H1 (cell line): ENCODE data around the gene NFIC. TPM values are rescaled to one million over a fixed set of nuclear protein-coding genes. Genes with fewer than 3 reads are reported as not detected.

Experiments
- CTCF ChIA-PET: fragments of 300-600 bp; sonication (Branson Sonifier 250); formaldehyde crosslinking; loops from one replicate; lab custom pipeline; 2021; ENCODE audit not compliant: partially characterized antibody; lab: Charles Lee
- POLR2A ChIA-PET: fragments of 300-600 bp; sonication (Branson Sonifier 250); formaldehyde crosslinking; loops from one replicate; lab custom pipeline; 2021; ENCODE audit warnings: inconsistent platforms; ENCODE audit not compliant: partially characterized antibody; lab: Charles Lee
- DNase-seq, 2 experiments: peaks; one replicate each; pipeline versions ENCODE4 v3.0.0 to v3.0.0-alpha.2; 2010 to 2022; ENCODE audit warnings: low spot score in 2 of 2, low read depth in 1 of 2, mixed read lengths in 1 of 2
- FAIRE-seq: peaks from 2 replicates; lab custom pipeline; 2011; peaks lifted over from hg19 to GRCh38; lab: Jason Lieb, UNC
- H2AFZ ChIP-seq: 2 replicates; pipeline ENCODE4 v1.8.1; 2012; ENCODE audit warnings: low read length, inconsistent platforms
- H2AK5ac ChIP-seq: 2 replicates; pipeline ENCODE4 v1.6.1; 2013; ENCODE audit warnings: low read depth, low read length
- H2BK120ac ChIP-seq: replicated peaks from 2 replicates; pipeline ENCODE3; 2013; ENCODE audit warnings: low read depth, low read length, inconsistent platforms
- H2BK12ac ChIP-seq: 2 replicates; pipeline ENCODE4 v1.6.1; 2013; ENCODE audit warnings: low read depth, low read length
- H2BK15ac ChIP-seq: 2 replicates; pipeline ENCODE4 v1.6.1; 2013; ENCODE audit warnings: low read length
- H2BK20ac ChIP-seq: 2 replicates; pipeline ENCODE4 v1.6.1; 2013; ENCODE audit warnings: low read length
- H2BK5ac ChIP-seq: 2 replicates; pipeline ENCODE4 v1.6.1; 2013; ENCODE audit warnings: low read depth, low read length
- H3K14ac ChIP-seq: 2 replicates; pipeline ENCODE4 v1.6.1; 2013; ENCODE audit warnings: inconsistent platforms; ENCODE audit not compliant: insufficient read length
- H3K18ac ChIP-seq: 2 replicates; pipeline ENCODE4 v1.6.1; 2013; ENCODE audit warnings: low read length; ENCODE audit errors: extremely low read depth
- H3K23ac ChIP-seq: 2 replicates; pipeline ENCODE4 v1.6.1; 2013; ENCODE audit warnings: inconsistent platforms; ENCODE audit not compliant: insufficient read length
- H3K23me2 ChIP-seq: 2 replicates; pipeline ENCODE4 v1.6.1; 2013; ENCODE audit warnings: low read depth, low read length
- H3K27ac ChIP-seq: 2 replicates; pipeline ENCODE4 v1.6.1; 2011; ENCODE audit warnings: low read depth, low read length, inconsistent platforms
- H3K27me3 ChIP-seq, 4 experiments: replicated peaks in 1 of 4; 1 replicate in 1 of 4; 2 replicates in 3 of 4; pipeline versions ENCODE4 v1.6.1 to v1.8.1; 2011 to 2013; ENCODE audit warnings: low read length in 3 of 4, mild to moderate bottlenecking in 3 of 4, inconsistent platforms in 2 of 4, mixed read lengths in 2 of 4, moderate library complexity in 1 of 4; ENCODE audit not compliant: control insufficient read depth in 3 of 4, insufficient read depth in 3 of 4; ENCODE audit errors: extremely low read depth in 1 of 4
- H3K36me3 ChIP-seq, 4 experiments: 2 replicates each; pipeline versions ENCODE4 v1.6.1 to v1.8.1; 2011 to 2013; ENCODE audit warnings: mild to moderate bottlenecking in 4 of 4, low read length in 3 of 4, moderate library complexity in 2 of 4, control low read depth in 1 of 4, inconsistent platforms in 1 of 4; ENCODE audit not compliant: insufficient read depth in 4 of 4, control insufficient read depth in 2 of 4
- H3K4ac ChIP-seq: replicated peaks from 2 replicates; pipeline ENCODE3; 2013; ENCODE audit warnings: low read length, low read depth, mixed read lengths, inconsistent platforms; ENCODE audit not compliant: insufficient read length
- H3K4me1 ChIP-seq, 4 experiments: replicated peaks in 1 of 4; 1 replicate in 1 of 4; 2 replicates in 3 of 4; pipeline versions ENCODE4 v1.6.1 to v1.8.1; 2011 to 2013; ENCODE audit warnings: low read length in 3 of 4, inconsistent platforms in 2 of 4, mixed read lengths in 1 of 4; ENCODE audit not compliant: insufficient read depth in 4 of 4, control insufficient read depth in 3 of 4
- H3K4me2 ChIP-seq, 2 experiments: 2 replicates each; pipeline versions ENCODE4 v1.6.1 to v1.8.1; 2011 to 2013; ENCODE audit warnings: low read depth in 2 of 2, low read length in 2 of 2, control low read depth in 1 of 2, inconsistent platforms in 1 of 2, mild to moderate bottlenecking in 1 of 2; ENCODE audit not compliant: insufficient read depth in 1 of 2
- H3K4me3 ChIP-seq, 4 experiments: fragments of 200-600, 300-600 bp in 1 of 4; sonication (generic), shearing (Covaris generic), sonication (Bioruptor Twin) in 1 of 4; 2 replicates each; pipeline versions ENCODE4 v1.5.1 to v1.8.1; 2011 to 2016; ENCODE audit warnings: low read length in 4 of 4, low read depth in 3 of 4, control low read depth in 2 of 4, inconsistent platforms in 2 of 4, mild to moderate bottlenecking in 2 of 4, mixed read lengths in 1 of 4, moderate library complexity in 1 of 4; ENCODE audit not compliant: insufficient read depth in 2 of 4; ENCODE audit errors: extremely low read depth in 1 of 4
- H3K56ac ChIP-seq: replicated peaks from 2 replicates; pipeline ENCODE3; 2013; ENCODE audit warnings: low read depth, mild to moderate bottlenecking, mixed read lengths, low read length, inconsistent platforms; ENCODE audit not compliant: insufficient read length
- H3K79me1 ChIP-seq: 2 replicates; pipeline ENCODE4 v1.6.1; 2013; ENCODE audit warnings: low read depth, low read length, control low read depth
- H3K79me2 ChIP-seq, 2 experiments: 2 replicates each; pipeline versions ENCODE4 v1.6.1 to v1.8.1; 2012 to 2013; ENCODE audit warnings: low read length in 2 of 2, mild to moderate bottlenecking in 2 of 2, inconsistent platforms in 1 of 2; ENCODE audit not compliant: insufficient read depth in 2 of 2, control insufficient read depth in 1 of 2
- H3K9ac ChIP-seq, 4 experiments: replicated peaks in 1 of 4; 1 replicate in 1 of 4; 2 replicates in 3 of 4; pipeline versions ENCODE4 v1.6.1 to v1.8.1; 2011 to 2013; ENCODE audit warnings: low read depth in 3 of 4, low read length in 3 of 4, control low read depth in 2 of 4, mild to moderate bottlenecking in 2 of 4, moderate library complexity in 2 of 4, inconsistent platforms in 1 of 4; ENCODE audit errors: extremely low read depth in 1 of 4
- H3K9me3 ChIP-seq, 2 experiments: 2 replicates each; pipeline versions ENCODE4 v1.6.1 to v1.8.1; 2012 to 2013; ENCODE audit warnings: mild to moderate bottlenecking in 2 of 2, moderate library complexity in 2 of 2, control low read depth in 1 of 2, inconsistent platforms in 1 of 2, low read depth in 1 of 2, low read length in 1 of 2, mixed read lengths in 1 of 2; ENCODE audit not compliant: insufficient read depth in 2 of 2
- H4K20me1 ChIP-seq, 2 experiments: replicated peaks in 1 of 2; 2 replicates each; pipeline versions ENCODE3 to v1.8.1; 2011 to 2013; ENCODE audit warnings: inconsistent platforms in 2 of 2, low read length in 2 of 2, mild to moderate bottlenecking in 1 of 2; ENCODE audit not compliant: insufficient read depth in 2 of 2, control insufficient read depth in 1 of 2
- H4K5ac ChIP-seq: 2 replicates; pipeline ENCODE4 v1.6.1; 2013; ENCODE audit warnings: low read length, low read depth, mixed read lengths, inconsistent platforms; ENCODE audit not compliant: insufficient read length
- H4K8ac ChIP-seq: 2 replicates; pipeline ENCODE4 v1.8.0; 2013; ENCODE audit warnings: mild to moderate bottlenecking, moderate library complexity, low read length, inconsistent platforms; ENCODE audit not compliant: insufficient read depth; ENCODE audit errors: extremely low read depth
- H4K91ac ChIP-seq: replicated peaks from 2 replicates; pipeline ENCODE3; 2013; ENCODE audit warnings: low read length, mixed read lengths, inconsistent platforms; ENCODE audit not compliant: insufficient read length
- BRCA1 ChIP-seq: IDR thresholded peaks from 2 replicates; pipeline ENCODE4 v1.6.1; 2012; ENCODE audit warnings: low read depth, low read length, improper control_type of control experiment
- CHD2 ChIP-seq: IDR thresholded peaks from 2 replicates; pipeline ENCODE4 v1.6.1; 2012; ENCODE audit warnings: low read length, improper control_type of control experiment
- EP300 ChIP-seq, 2 experiments: IDR thresholded peaks; 1 replicate in 1 of 2; 2 replicates in 1 of 2; pipeline ENCODE4 v1.6.1; 2011 to 2012; ENCODE audit warnings: low read depth in 2 of 2, low read length in 2 of 2, mild to moderate bottlenecking in 2 of 2, borderline replicate concordance in 1 of 2, inconsistent platforms in 1 of 2, moderate library complexity in 1 of 2
- POLR2AphosphoS5 ChIP-seq: IDR thresholded peaks from 2 replicates; pipeline ENCODE4 v1.6.1; 2011; ENCODE audit warnings: low read depth, low read length
- RFX5 ChIP-seq: IDR thresholded peaks from 2 replicates; pipeline ENCODE4 v1.6.1; 2011; ENCODE audit warnings: low read depth, low read length, improper control_type of control experiment, borderline replicate concordance
- RNF2 ChIP-seq: fragments of 200-900, 300-1000 bp; sonication (generic); IDR thresholded peaks from 2 replicates; pipeline ENCODE4 v1.7.1; 2016; ENCODE audit warnings: borderline replicate concordance, low read depth, mild to moderate bottlenecking, antibody characterized with exemption, low read length; ENCODE audit not compliant: poor library complexity, severe bottlenecking; ENCODE audit errors: missing control alignments
- TCF12 ChIP-seq: IDR thresholded peaks from 2 replicates; pipeline ENCODE4 v1.6.1; 2011; ENCODE audit warnings: low read depth, mild to moderate bottlenecking, low read length
- ZNF274 ChIP-seq: IDR thresholded peaks from 2 replicates; pipeline ENCODE4 v1.7.0; 2012; ENCODE audit warnings: low read length, borderline replicate concordance; ENCODE audit errors: extremely low read depth
- WGBS, 2 experiments: shearing (Covaris generic) in 1 of 2; methylation state at CpG; one replicate each; pipeline versions ENCODE4 v1.1.6 to v1.1.7; 2013 to 2015; ENCODE audit warnings: low lambda C conversion rate in 2 of 2, mixed read lengths in 2 of 2, inconsistent platforms in 1 of 2, low coverage in 1 of 2, missing lambda C conversion rate in 1 of 2; ENCODE audit not compliant: insufficient replicate concordance in 2 of 2, insufficient coverage in 1 of 2, insufficient read length in 1 of 2; ENCODE audit errors: extremely low coverage in 1 of 2, missing lambda C conversion rate in 1 of 2; 5-methylcytosine and 5-hydroxymethylcytosine counted together
- polyA plus RNA-seq, 7 experiments: library from polyadenylated mRNA; depleted of rRNA in 3 of 7; stranded (reverse) in 5 of 7; unstranded in 2 of 7; fragments of >200 nt in 5 of 7; fragments of 200-250 nt in 2 of 7; gene quantifications; 1 replicate in 5 of 7; 2 replicates in 1 of 7; 4 replicates in 1 of 7; pipeline versions ENCODE4 v1.2.1 to v1.2.3, GENCODE V29; 2011 to 2013; ENCODE audit warnings: missing spikeins in 2 of 7, mixed read lengths in 2 of 7
- total RNA-seq: library from RNA; stranded (reverse); fragmentation: NEBNext Ultra II Directional; extraction: Animal tissue kit (Norgen Biotek cat#: 25700); gene quantifications from 2 replicates; pipeline ENCODE4 v1.2.1, GENCODE V29; 2021

NFIC gene
- total and polyA plus RNA-seq, 2 of the 8 experiments (the other 6 are each of a cell fraction or from before 2014, with no cell fraction given), result 0.56 to 3.2 TPM

- Histone ChIP-seq H3K4me2 (no peak overlapping the region), H4K20me1 (no peaks in the 10 kb centered on the region)
Measured at GRCh38 chr19:3405261-3405653, 38.9 kb downstream of the NFIC start.

More at GRCh38 chr19:3405261-3405653, 38.9 kb downstream of the NFIC start:
- no peak overlapping the region; the same call in 1 of the 2 replicates for H4K8ac ChIP-seq
- 83% methylated on average over 6 of the region's 6 CpGs; no CpG with 5 or more reads in 1 of the 2 experiments for WGBS, 2 experiments
- H3K18ac ChIP-seq, result no peak overlapping the region
- POLR2A ChIA-PET, result no interaction called here
- FAIRE-seq (no peak), DNase-seq (no peak)
- H3K23me2 ChIP-seq, result peaks cover 2% of the 10 kb centered on the region
- H3K36me3 ChIP-seq, result no peaks in the 10 kb centered on the region
- no peak overlapping the region for H3K23ac ChIP-seq
- no peak overlapping the region for H2BK5ac ChIP-seq
- CTCF ChIA-PET, result interaction anchor here (2.0 kb wide), 1 partner anchor 24 kb away, joined by 8 read pairs; no protein-coding TSS in a partner anchor
- TF ChIP-seq RFX5, result no peak
- no peak for TF ChIP-seq BRCA1
- TF ChIP-seq EP300 (IDR thresholded peaks at IDR 0.05; ENCODE audit: borderline replicate concordance in 1 of 2, low read depth in 2 of 2, low read length in 2 of 2), result no peak
- TF ChIP-seq TCF12, result no peak
- TF ChIP-seq ZNF274, result no peak
- no peak for TF ChIP-seq RNF2
- no peak for TF ChIP-seq POLR2AphosphoS5
- no peak for TF ChIP-seq CHD2
- H3K9ac ChIP-seq, result no peak overlapping the region
- H3K4me1 ChIP-seq, result peaks cover 0 to 5% (median 2%) of the 10 kb centered on the region in 4 experiments; a peak in 3 of 7 replicates
- H2AFZ ChIP-seq, result no peak overlapping the region
- H3K79me2 ChIP-seq, result no peaks in the 10 kb centered on the region
- H3K56ac ChIP-seq, result no peak overlapping the region
- H2BK20ac ChIP-seq, result no peak overlapping the region
- H3K27ac ChIP-seq, result no peak overlapping the region
- H2BK15ac ChIP-seq, result no peak overlapping the region
- H4K91ac ChIP-seq, result no peak overlapping the region
- no peak overlapping the region for H2BK12ac ChIP-seq
- no peak overlapping the region for H2BK120ac ChIP-seq
- H3K14ac ChIP-seq, result no peak overlapping the region
- no peak overlapping the region for H4K5ac ChIP-seq
- no peak overlapping the region for H2AK5ac ChIP-seq
- H3K79me1 ChIP-seq, result no peaks in the 10 kb centered on the region
- H3K9me3 ChIP-seq, result no peaks in the 10 kb centered on the region
- no peak overlapping the region for H3K4ac ChIP-seq
- no peaks in the 10 kb centered on the region; a peak in 1 of 7 replicates for H3K27me3 ChIP-seq
- no peak overlapping the region for H3K4me3 ChIP-seq
